Kidney epithelial cell (primary cell): ENCODE data around the gene TACC2. TPM values are rescaled to one million over a fixed set of nuclear protein-coding genes. Genes with fewer than 3 reads are reported as not detected.
"Not testable (repeated sequence)": the region's sequence is repeated elsewhere in the genome, so short reads cannot be mapped to it uniquely, and the experiment has no call there.

ENCODE experiments used
- DNase-seq: peaks from one replicate; pipeline ENCODE4 v3.0.0-alpha.2; 2010; ENCODE audit warnings: low read depth
- H3K27me3 ChIP-seq: 2 replicates; pipeline ENCODE4 v1.6.0; 2011; ENCODE audit warnings: low read length; ENCODE audit not compliant: control insufficient read depth, insufficient read depth
- H3K36me3 ChIP-seq: 2 replicates; pipeline ENCODE4 v1.5.1; 2011; ENCODE audit warnings: low read length; ENCODE audit not compliant: control insufficient read depth, insufficient read depth
- H3K4me3 ChIP-seq: 2 replicates; pipeline ENCODE4 v1.5.1; 2011; ENCODE audit warnings: low read depth, mild to moderate bottlenecking, control low read depth, low read length
- total RNA-seq: library from RNA; depleted of rRNA; stranded (reverse); fragments of >200 nt; gene quantifications from 2 replicates; pipeline ENCODE4 v1.2.3, GENCODE V29; 2015
- TF ChIP-seq, protein P1 (sequence below): IDR thresholded peaks from 2 replicates; pipeline ENCODE4 v1.5.1; 2011; ENCODE audit warnings: mild to moderate bottlenecking, moderate library complexity, low read length, control low read depth, inconsistent platforms; ENCODE audit not compliant: insufficient read depth, poor library complexity, severe bottlenecking

TACC2 gene
- total RNA-seq, 1 donor from 2014 or later: 26.9 TPM

DNA sequence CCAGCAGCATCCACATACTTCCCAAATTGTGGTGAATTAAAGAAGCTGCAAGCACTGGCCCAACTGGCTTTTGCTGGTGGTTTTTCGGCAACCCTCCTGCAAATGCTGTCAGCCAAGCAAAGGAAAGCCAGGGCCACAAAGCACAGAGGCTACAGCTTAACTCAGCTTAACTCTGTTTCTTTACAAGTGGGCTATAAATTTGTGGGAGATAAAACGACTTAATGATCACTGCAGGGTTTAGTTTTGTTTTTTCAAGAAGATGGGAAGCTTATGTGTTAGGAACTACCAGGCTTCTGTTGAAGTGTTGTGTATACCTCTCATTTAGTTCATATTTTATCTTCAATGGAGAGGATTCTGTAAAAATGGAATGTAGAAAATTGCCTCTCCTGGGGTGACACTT is 110.6 kb downstream of the TACC2 start:
- Histone ChIP-seq H3K4me3 (no peak overlapping the region), H3K36me3 (no peaks in the 10 kb centered on the region), H3K27me3 (peaks cover 18% of the 10 kb centered on the region)
- no peak for DNase-seq
- TF ChIP-seq, protein P1, sequence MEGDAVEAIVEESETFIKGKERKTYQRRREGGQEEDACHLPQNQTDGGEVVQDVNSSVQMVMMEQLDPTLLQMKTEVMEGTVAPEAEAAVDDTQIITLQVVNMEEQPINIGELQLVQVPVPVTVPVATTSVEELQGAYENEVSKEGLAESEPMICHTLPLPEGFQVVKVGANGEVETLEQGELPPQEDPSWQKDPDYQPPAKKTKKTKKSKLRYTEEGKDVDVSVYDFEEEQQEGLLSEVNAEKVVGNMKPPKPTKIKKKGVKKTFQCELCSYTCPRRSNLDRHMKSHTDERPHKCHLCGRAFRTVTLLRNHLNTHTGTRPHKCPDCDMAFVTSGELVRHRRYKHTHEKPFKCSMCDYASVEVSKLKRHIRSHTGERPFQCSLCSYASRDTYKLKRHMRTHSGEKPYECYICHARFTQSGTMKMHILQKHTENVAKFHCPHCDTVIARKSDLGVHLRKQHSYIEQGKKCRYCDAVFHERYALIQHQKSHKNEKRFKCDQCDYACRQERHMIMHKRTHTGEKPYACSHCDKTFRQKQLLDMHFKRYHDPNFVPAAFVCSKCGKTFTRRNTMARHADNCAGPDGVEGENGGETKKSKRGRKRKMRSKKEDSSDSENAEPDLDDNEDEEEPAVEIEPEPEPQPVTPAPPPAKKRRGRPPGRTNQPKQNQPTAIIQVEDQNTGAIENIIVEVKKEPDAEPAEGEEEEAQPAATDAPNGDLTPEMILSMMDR: no peak

DNA sequence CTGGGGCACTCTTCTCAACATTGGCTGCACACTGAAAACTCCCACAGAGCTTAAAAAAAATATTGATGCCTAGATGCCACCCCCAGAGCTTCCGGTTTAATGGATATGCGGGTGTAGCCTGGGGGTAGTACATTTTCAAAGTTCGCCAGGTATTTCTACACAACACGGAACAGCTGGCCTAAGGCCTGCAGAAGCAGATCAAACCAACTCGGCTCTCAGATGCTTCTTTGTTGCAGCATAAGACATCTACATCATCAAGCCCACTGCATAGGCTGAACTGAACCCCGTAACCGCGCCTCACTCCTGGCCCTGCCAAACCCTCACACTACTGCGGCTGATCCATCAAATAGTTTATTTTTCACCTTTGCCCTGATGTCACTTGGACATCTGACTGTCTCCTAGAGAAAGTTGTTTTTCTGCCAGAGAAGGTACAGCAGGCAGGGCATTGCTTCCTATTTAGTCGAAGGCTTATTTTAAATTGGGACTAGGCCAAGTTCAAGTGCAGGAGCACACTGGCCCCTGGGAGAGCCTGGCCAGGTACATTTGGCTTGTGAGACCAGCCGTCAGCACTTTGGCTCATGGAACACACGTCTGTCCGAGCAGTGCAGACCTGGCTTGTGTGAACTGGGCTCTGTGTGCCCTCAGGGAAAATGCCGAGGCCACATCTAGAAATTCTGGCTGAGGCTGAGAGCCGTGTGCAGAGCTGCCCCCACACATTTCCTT is 113.3 kb downstream of the TACC2 start:
- peaks cover 13% of the 10 kb centered on the region for H3K27me3 ChIP-seq
- no peak for DNase-seq
- H3K36me3 ChIP-seq: no peaks in the 10 kb centered on the region
- TF ChIP-seq, protein P1: no peak
- no peak overlapping the region for H3K4me3 ChIP-seq

DNA sequence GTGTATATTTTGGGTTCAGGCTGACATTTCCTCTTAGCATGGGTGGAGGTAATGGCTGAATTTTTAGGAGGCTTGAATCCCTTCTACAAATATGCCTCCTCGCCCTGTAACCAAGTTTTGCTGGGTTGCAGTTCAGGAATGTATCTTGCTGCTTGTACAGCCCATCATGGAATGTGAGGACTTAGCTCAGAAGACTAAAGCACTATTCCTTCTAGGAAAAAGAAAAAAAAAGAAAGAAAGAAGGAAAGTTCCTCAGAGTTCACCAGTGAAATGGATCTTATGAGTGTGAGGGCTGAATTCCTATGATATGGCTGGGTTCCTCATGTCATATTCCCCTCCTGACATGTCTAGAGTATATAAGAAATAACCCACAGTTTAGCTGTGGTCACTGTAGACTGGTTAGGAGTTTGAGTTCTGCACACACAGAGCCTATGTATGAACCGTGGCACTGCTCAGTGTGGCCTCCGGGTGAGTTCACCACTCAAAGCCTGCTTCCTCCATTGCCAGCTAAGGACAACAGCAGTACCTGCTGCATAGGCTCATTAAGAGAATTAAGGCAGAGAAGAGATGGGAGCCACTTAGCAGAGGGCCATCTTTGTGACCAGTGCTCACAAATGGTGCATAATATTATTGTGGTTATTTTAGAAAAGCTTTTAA is 114.0 kb downstream of the TACC2 start:
- no peak overlapping the region for H3K4me3 ChIP-seq
- no peak for DNase-seq
- peaks cover 6% of the 10 kb centered on the region for H3K27me3 ChIP-seq
- H3K36me3 ChIP-seq: no peaks in the 10 kb centered on the region
- TF ChIP-seq, protein P1: no peak

DNA sequence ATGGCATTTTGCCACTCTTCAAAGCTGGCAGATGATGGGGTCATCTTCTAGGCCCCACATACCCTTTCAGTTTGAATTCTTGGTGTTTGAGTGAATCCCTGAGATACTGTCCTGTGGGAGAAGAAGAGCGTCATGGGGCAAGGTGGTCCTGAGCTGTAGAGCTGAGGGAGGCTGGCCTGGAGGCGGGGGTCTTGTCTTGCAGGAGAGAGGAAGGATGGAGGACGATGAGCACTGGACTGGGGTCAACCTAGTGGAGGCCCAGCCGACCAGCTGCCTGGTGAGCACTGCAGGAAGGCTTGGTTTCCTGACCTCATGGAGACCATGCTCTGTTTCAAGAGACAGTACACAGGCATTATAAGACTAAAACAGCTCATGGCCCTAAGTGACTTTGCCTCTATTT is 114.6 kb downstream of the TACC2 start:
- TF ChIP-seq, protein P1: no peak
- Histone ChIP-seq H3K36me3 (no peaks in the 10 kb centered on the region), H3K27me3 (peaks cover 3% of the 10 kb centered on the region), H3K4me3 (no peak overlapping the region)
- no peak for DNase-seq

DNA sequence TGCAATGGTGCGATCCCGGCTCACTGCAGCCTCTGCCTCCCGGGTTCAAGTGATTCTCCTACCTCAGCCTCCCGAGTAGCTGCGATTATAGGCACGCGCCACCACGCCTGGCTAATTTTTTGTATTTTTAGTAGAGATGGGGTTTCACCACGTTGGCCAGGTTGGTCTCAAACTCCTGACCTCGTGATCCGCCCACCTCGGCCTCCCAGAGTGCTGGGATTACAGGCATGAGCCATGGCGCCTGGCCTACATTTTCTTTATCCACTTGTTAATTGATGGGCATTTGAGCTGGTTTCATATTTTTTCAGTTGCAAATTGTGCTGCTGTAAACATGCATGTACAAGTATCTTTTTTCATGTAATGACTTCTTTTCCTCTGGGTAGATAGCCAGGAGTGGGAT is 119.8 kb downstream of the TACC2 start:
- not testable (repeated sequence) for H3K36me3 ChIP-seq, DNase-seq, H3K27me3 ChIP-seq, H3K4me3 ChIP-seq

DNA sequence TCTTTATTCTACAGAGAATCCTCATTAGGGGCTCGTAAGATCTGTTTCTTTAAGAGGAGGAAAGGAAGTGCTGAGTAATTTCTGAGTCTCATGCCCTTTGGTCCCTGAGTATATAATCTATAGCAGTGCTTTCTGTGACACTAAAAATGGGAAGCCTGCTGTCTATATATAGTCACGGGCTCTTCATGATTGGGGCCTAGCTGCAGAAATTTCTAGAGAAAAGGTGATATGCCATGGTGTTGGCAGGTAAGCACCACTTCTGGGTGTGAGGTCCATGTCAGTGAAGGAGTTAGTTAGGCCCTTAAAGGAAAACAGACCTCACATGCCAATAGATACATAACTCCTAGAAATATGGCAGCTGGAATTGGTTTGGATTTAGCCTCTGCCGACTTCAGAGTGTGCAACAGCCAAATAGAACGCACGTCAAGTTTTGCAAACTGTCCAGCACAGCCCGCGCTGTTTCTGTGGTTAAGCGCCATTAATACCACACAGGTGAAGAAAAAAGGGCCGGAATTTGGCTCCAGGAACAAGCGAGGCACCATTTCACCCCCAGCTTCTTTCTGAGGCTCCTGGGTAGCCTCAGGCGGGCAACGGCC is 123.2 kb downstream of the TACC2 start:
- H3K36me3 ChIP-seq: no peaks in the 10 kb centered on the region
- H3K4me3 ChIP-seq: peak overlapping the region; percentile 76
- no peaks in the 10 kb centered on the region for H3K27me3 ChIP-seq
- TF ChIP-seq, protein P1: no peak
- no peak for DNase-seq
